Measurements from ENCODE around the gene ARSA.
A peak's percentile ranks its signal among the peaks of the same experiment; 100 is the strongest.

ARSA gene

GRCh38 chr22:50605002-50605612, 22.8 kb downstream of the ARSA start:
- no peak for DNase-seq (ENCODE audit: low read depth in 2 of 2)

GRCh38 chr22:50604256-50605001, 23.5 kb downstream of the ARSA start:
- no peak for DNase-seq (ENCODE audit: low read depth in 2 of 2)

GRCh38 chr22:50603511-50604255, 24.3 kb downstream of the ARSA start:
- no peak for DNase-seq (ENCODE audit: low read depth in 2 of 2)

GRCh38 chr22:50602338-50602700, 25.6 kb downstream of the ARSA start:
- no peak for DNase-seq (ENCODE audit: low read depth in 2 of 2)

GRCh38 chr22:50601669-50602337, 26.1 kb downstream of the ARSA start:
- DNase-seq (ENCODE audit: low read depth in 2 of 2) = no peak

- DNase-seq (ENCODE audit: low read depth in 2 of 2) = no peak
These were observed 26.8 kb downstream of the ARSA start for GRCh38 chr22:50600967-50601668.

- no peak for DNase-seq (ENCODE audit: low read depth in 2 of 2)
These were observed 27.4 kb downstream of the ARSA start, which contains the start of gene MAPK8IP2 for GRCh38 chr22:50600538-50600937. TSS of gene MAPK8IP2 (plus strand) at chr22:50600793. CDS start at chr22:50600819, 26 bp downstream.

- DNase-seq (ENCODE audit: low read depth in 2 of 2) = peak in 1 of 2 experiments; percentile 41
These were observed 28.0 kb downstream of the ARSA start for GRCh38 chr22:50599816-50600455.

- DNase-seq (ENCODE audit: low read depth in 2 of 2) = no peak
These were observed 30.9 kb downstream of the ARSA start for GRCh38 chr22:50597097-50597496.

GRCh38 chr22:50595189-50595588, 32.8 kb downstream of the ARSA start:
- no peak for DNase-seq (ENCODE audit: low read depth in 2 of 2)

- DNase-seq (ENCODE audit: low read depth in 2 of 2) = no peak
These were observed 40.5 kb downstream of the ARSA start for GRCh38 chr22:50587407-50587806.

- no peak for DNase-seq (ENCODE audit: low read depth in 2 of 2)
These were observed 41.5 kb downstream of the ARSA start for GRCh38 chr22:50586416-50586815.

- DNase-seq (ENCODE audit: low read depth in 2 of 2) = no peak
These were observed 42.2 kb downstream of the ARSA start for GRCh38 chr22:50585781-50586180.

- DNase-seq (ENCODE audit: low read depth in 2 of 2) = no peak
These were observed 42.7 kb downstream of the ARSA start for GRCh38 chr22:50585238-50585637.

- no peak for DNase-seq (ENCODE audit: low read depth in 2 of 2)
These were observed 43.6 kb downstream of the ARSA start for GRCh38 chr22:50584106-50585096.

- DNase-seq (ENCODE audit: low read depth in 2 of 2) = no peak
These were observed 44.6 kb downstream of the ARSA start for GRCh38 chr22:50583294-50583861.

- DNase-seq (ENCODE audit: low read depth in 2 of 2) = peak; percentile 96 to 98
These were observed 45.3 kb downstream of the ARSA start, which contains the start of gene CHKB for GRCh38 chr22:50582493-50583293. TSS of gene CHKB (minus strand) at chr22:50582849. CDS start at chr22:50582781, 68 bp downstream.

GRCh38 chr22:50581950-50582492, 45.9 kb downstream of the ARSA start:
- no peak for DNase-seq (ENCODE audit: low read depth in 2 of 2)
